NCI-H2029 treated with DMSO at 0.1 percent for 48 hours (cell line): ENCODE measurements around the gene CPN2.

Experiments
- DNase-seq: peaks from one replicate; lab custom pipeline; 2025; lab: John Stamatoyannopoulos, UW

CPN2 gene

GRCh38 chr3:194312186-194312742 is 38.9 kb downstream of the CPN2 start:
- DNase-seq: no peak

- no peak for DNase-seq
Measured at GRCh38 chr3:194311000-194311399, 40.1 kb downstream of the CPN2 start.

GRCh38 chr3:194310060-194310835 is 40.9 kb downstream of the CPN2 start:
- DNase-seq: no peak

- DNase-seq: no peak
Measured at GRCh38 chr3:194308601-194309449, 42.3 kb downstream of the CPN2 start.

- DNase-seq: no peak
Measured at GRCh38 chr3:194307849-194308248, 43.3 kb downstream of the CPN2 start.

GRCh38 chr3:194306771-194307640 is 44.1 kb downstream of the CPN2 start:
- DNase-seq: no peak

GRCh38 chr3:194306109-194306686 is 44.9 kb downstream of the CPN2 start:
- no peak for DNase-seq

GRCh38 chr3:194305356-194306108 is 45.6 kb downstream of the CPN2 start:
- DNase-seq: no peak

GRCh38 chr3:194304186-194304917 is 46.8 kb downstream of the CPN2 start:
- no peak for DNase-seq

GRCh38 chr3:194303749-194304148 is 47.4 kb downstream of the CPN2 start:
- no peak for DNase-seq

GRCh38 chr3:194301730-194302129 is 49.4 kb downstream of the CPN2 start:
- DNase-seq: no peak

GRCh38 chr3:194300936-194301335 is 50.2 kb downstream of the CPN2 start:
- DNase-seq: no peak

GRCh38 chr3:194300382-194300758 is 50.8 kb downstream of the CPN2 start:
- no peak for DNase-seq

GRCh38 chr3:194298331-194299227 is 52.5 kb downstream of the CPN2 start:
- no peak for DNase-seq

GRCh38 chr3:194296454-194297263 is 54.5 kb downstream of the CPN2 start:
- DNase-seq: no peak

- no peak for DNase-seq
Measured at GRCh38 chr3:194294895-194295214, 56.3 kb downstream of the CPN2 start.

GRCh38 chr3:194294199-194294894 is 56.8 kb downstream of the CPN2 start:
- DNase-seq: no peak
